GM19438 (cell line): ENCODE results near the gene RBMS3.

Source experiments
- ATAC-seq: cut with Tn5 transposase; IDR thresholded peaks from one replicate; pipeline ENCODE4 v1.9.1; 2021; ENCODE audit warnings: low read depth; ENCODE audit not compliant: unreplicated experiment

RBMS3 gene

GRCh38 chr3:29912600-29913288 lies 631.9 kb downstream of the RBMS3 start:
- ATAC-seq = no peak

GRCh38 chr3:29914861-29915524 lies 634.1 kb downstream of the RBMS3 start:
- ATAC-seq = no peak

- ATAC-seq = no peak
These were observed 638.7 kb downstream of the RBMS3 start for GRCh38 chr3:29919571-29919970.

GRCh38 chr3:29922992-29923746 lies 642.3 kb downstream of the RBMS3 start:
- ATAC-seq = no peak

GRCh38 chr3:29924783-29925561 lies 644.1 kb downstream of the RBMS3 start:
- ATAC-seq = no peak

GRCh38 chr3:29926378-29926777 lies 645.5 kb downstream of the RBMS3 start:
- no peak for ATAC-seq

GRCh38 chr3:29932696-29933325 lies 651.9 kb downstream of the RBMS3 start:
- no peak for ATAC-seq

- no peak for ATAC-seq
These were observed 653.1 kb downstream of the RBMS3 start for GRCh38 chr3:29933802-29934490.

- no peak for ATAC-seq
These were observed 653.9 kb downstream of the RBMS3 start for GRCh38 chr3:29934751-29935150.

- ATAC-seq = peak; percentile 70
These were observed 655.2 kb downstream of the RBMS3 start for GRCh38 chr3:29936054-29936453.

- no peak for ATAC-seq
These were observed 655.9 kb downstream of the RBMS3 start for GRCh38 chr3:29936766-29937165.

- no peak for ATAC-seq
These were observed 656.3 kb downstream of the RBMS3 start for GRCh38 chr3:29937185-29937584.

- no peak for ATAC-seq
These were observed 660.0 kb downstream of the RBMS3 start for GRCh38 chr3:29940759-29941323.

GRCh38 chr3:29942297-29942696 lies 661.4 kb downstream of the RBMS3 start:
- ATAC-seq = no peak

- no peak for ATAC-seq
These were observed 668.3 kb downstream of the RBMS3 start for GRCh38 chr3:29949131-29949530.

- ATAC-seq = no peak
These were observed 669.2 kb downstream of the RBMS3 start for GRCh38 chr3:29949940-29950616.

- no peak for ATAC-seq
These were observed 671.6 kb downstream of the RBMS3 start for GRCh38 chr3:29952431-29952830.

- no peak for ATAC-seq
These were observed 674.5 kb downstream of the RBMS3 start for GRCh38 chr3:29955413-29955812.

GRCh38 chr3:29958816-29959215 lies 677.9 kb downstream of the RBMS3 start:
- ATAC-seq = no peak
